NCI-H1048 (cell line): ENCODE measurements around the gene IRGC.

Experiments
- DNase-seq: peaks from one replicate; lab custom pipeline; 2025; lab: John Stamatoyannopoulos, UW

IRGC gene

DNA sequence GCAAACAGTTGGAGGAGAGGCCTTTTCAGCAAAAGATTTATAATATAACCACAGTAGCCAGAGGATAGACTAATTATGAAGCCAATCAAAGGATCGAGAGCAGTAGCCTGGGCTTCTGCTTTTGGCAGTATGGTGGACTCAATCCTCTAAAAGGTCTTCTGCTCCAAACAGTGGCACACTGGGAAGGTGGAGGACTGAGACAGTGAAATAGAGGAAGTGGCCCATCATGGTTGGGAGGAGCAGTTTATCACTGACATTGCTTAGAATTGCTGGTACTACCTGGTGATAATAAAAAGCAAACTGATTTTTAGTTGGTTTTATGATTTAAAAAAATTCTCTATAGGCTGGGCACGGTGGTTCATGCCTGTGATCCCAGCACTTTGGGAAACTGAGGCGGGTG, 25.0 kb upstream of the IRGC start:
- DNase-seq = no peak

GRCh38 chr19:43691755-43692154, 24.1 kb upstream of the IRGC start:
- DNase-seq = no peak

DNA sequence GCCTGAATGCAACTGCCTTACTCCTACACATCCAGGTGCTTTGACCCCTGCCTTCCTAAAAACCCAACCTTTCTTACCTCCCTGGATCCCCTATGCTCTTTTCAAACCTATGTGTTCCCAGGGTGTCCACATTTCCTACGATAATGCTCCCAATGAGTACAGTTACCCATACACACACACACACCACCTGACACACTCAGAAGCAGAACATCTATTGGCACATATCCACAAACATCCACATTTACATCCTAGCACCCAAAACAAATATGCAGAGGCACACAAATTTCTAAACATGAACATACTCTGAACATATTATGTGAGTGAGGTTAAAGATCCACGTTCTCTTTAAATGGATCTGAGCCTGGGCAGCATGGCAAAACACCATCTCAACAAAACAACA, 23.5 kb upstream of the IRGC start:
- DNase-seq = no peak

GRCh38 chr19:43692877-43693276, 23.0 kb upstream of the IRGC start:
- no peak for DNase-seq

GRCh38 chr19:43694553-43694952, 21.3 kb upstream of the IRGC start:
- no peak for DNase-seq

DNA sequence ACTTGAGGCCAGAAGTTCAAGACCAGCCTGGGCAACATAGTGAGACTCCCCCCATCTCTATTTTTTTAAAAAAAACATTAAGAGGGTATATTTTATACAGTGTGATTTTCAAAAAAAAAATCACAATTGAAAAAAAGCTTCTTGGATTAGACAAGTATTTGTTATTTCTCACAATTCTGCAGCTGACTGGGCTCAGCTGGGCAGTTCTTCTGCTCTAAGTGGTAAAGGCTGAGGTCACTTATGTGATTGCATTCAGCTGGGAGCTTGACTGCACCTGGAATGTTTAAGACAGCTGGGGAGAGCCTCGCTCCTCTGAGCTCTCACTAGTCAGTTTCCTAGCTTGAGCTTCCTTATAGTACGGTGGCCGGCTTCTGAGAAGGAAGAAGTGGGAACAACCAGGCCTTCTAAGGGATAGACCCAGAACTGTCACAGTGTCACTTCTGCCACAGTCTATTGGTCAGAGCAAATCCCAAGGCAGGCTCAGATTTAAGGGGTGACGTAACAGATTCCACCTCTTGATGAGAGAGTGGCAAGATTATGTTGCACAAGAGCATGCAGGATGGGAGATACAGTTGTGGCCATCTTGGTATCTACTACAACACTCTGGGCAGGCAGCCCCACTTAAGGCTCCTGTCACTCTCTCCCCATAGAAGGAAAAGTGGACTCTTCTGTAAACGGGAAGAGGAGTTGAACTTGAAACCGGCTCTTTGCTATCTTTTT, 19.7 kb upstream of the IRGC start:
- DNase-seq = no peak

GRCh38 chr19:43697295-43697694, 18.6 kb upstream of the IRGC start:
- no peak for DNase-seq

DNA sequence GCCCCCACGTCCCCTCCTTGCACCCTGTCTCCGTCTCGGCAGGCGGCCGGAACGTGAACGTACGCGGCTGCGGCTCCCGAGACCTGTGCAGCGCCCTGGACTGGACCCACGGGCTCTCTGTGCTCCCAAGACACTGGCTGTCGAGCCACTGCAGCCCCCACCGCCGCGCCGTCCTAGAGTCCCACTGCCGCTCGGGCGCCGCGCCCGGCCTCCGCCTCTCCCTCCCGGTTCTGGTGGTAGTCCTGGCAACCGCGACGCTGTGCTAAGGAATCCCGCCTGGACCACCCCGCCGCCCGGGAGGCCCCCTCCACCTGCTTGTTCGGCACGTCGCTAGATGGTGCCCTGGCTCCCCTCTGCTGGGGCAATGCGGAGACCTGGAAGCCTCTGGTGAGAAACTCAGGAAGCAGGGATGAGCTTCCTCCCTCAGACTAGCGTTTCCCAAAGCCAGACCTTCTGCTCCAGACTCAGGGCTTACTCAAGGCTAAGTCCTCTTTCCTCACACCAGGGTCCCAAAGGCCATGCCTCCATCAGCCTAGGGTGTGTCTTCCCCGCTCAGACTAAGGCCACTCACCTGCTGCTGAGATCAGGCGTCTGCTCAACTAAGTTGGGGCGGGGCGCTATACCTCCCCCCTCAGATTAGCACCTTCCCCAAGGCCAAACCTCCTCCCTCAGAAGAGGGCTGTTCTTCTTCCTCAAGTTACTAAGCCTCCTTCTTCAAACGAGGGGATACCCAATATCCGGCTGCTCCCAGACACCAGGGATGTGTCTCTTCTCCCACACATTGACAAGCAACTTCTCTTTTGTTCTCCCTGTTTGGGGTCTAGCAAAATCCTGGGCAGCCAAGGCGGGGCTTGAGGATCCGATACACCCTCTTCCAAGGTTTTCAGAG, 16.1 kb upstream of the IRGC start:
- DNase-seq = no peak

GRCh38 chr19:43700395-43701000, 15.4 kb upstream of the IRGC start:
- DNase-seq = no peak

- no peak for DNase-seq
Measured at GRCh38 chr19:43704002-43704705, 11.7 kb upstream of the IRGC start.

DNA sequence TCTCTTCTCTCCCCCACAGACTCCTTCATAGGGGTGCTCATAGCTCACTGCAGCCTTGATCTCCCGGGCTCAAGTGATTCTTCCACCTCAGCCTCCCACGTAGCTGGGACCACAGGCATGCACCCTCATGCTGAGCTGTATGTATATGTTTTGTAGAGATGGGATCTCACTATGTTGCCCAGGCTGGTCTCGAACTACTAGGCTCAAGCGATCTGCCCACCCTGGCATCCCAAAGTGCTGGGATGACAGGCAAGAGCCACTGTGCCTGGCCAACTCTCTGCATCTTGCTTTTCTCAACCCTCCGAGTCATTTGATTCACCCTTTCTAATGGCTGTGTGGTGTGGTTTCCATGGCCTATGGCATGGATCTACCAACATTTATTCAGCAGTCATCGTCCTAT, 10.1 kb upstream of the IRGC start:
- no peak for DNase-seq

- no peak for DNase-seq
Measured at GRCh38 chr19:43707158-43707712, 8.6 kb upstream of the IRGC start.

DNA sequence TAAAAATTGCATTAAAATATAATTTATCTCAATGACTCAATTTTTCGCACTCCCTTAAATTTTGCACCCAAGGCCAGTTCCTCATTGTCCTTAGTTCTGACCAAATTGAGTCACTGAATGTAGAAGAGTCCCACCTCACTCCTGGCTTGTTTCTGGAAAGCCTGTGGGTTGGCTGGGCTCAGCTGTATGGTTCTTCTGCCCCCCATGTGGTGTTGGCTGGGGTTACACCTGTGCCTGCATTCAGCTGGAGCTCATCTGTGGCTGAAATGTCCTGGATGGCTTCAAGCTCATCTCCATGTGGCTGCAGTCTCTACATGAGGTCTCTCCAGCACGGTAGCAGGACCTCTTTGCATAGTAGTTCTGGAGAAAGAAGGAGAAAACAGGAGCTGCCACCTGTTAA, 7.2 kb upstream of the IRGC start:
- no peak for DNase-seq

DNA sequence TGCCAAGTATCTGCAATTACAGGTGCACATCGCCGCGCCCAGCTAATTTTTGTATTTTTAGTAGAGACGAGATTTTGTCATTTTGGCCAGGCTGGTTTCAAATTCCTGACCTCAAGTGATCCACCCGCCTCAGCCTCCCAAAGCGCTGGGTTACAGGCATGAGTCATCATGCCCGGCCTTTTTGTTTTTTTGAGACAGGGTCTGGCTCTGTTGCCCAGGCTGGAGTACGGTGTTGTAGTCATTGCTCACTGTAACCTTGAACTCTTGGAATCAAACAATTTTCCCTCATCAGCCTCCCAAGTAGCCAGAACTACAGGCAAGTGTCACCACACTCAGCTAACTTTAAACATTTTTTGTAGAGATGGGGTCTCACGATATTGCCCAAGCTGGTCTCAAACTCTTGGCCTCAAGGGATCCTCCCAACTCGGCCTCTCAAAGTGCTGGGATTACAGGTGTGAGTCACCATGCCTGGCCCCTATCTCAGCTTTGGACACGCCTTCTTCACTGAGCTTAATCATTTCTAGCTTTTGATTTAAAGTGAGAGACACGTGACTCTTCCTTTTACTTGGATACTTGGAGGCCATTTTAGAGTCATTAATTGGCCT, 4.0 kb upstream of the IRGC start:
- no peak for DNase-seq

DNA sequence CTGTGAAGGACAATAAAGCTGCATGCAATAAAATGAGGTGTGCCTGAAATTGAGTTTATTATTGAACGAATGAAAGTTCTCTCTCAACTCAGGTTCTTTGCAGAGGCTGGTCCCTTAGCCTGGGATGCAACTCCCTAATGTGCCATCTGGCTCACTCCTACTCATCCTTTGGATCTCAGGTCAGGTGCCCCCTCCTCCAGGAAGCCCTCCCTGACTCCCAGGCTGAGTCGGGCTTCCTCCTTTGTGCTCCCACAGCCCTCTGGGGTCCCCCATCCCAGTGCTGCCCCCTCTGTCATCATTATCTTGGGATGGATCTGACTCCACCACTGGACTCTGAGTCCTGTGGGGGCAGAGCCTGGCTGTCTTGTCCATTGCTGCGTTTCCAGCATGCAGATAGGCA, 2.7 kb upstream of the IRGC start:
- DNase-seq = no peak

GRCh38 chr19:43718627-43719377, 2.9 kb downstream of the IRGC start:
- no peak for DNase-seq

- DNase-seq = no peak
Measured at GRCh38 chr19:43719378-43719868, 3.5 kb downstream of the IRGC start.

GRCh38 chr19:43719918-43720317, 4.0 kb downstream of the IRGC start:
- no peak for DNase-seq

DNA sequence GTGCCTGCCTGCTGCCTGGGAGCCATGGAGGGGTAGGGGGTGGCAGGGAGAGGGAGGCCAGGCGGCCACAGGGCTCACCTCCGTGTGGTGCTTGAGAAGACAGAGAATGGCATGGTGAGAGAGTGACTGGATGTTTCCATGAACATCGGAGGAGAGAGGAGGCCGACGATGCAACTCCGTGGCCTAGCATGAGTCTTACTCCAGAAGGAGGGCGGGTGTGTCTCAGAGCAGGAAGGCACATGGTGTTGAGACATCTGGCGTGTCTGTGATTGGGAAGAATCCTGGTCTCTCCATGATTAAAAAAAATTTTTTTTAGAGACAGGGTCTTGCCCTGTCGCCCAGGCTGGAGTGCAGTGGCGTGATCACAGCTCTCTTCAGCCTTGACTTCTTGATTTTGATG, 5.1 kb downstream of the IRGC start:
- DNase-seq = no peak

DNA sequence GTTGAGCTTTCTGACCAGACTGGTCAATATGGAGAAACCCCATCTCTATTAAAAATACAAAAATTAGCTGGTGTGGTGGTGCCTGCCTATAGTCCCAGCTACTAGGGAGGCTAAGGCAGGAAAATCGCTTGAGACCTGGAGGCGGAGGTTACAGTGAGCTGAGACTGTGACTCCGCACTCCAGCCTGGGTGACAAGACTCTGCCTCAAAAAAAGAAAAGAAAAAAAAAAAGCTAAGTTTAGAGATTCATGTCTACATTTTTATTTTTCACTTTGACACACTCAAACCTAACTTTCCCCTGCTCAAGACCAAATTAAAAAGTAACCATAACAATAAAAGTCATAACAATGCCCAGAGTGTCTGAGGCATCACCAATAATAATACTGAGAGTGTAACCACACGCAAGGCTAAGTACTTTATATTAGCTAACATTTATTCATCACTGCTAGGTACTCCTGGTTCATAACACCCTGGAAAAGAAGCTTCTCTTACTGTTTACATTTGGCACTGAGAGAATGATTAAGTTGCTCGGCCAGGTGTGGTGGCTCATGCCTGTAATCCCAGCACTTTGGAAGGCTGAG, 5.7 kb downstream of the IRGC start:
- DNase-seq = no peak
